ENCODE results near the gene TRIM71.
"Not testable (repeated sequence)": the region's sequence is repeated elsewhere in the genome, so short reads cannot be mapped to it uniquely, and the experiment has no call there.

The TRIM71 gene

GRCh38 chr3:32820430-32820829 is 2.6 kb downstream of the TRIM71 start:
- no peak for DNase-seq

- no peak for DNase-seq
Measured at GRCh38 chr3:32820971-32821685, 3.3 kb downstream of the TRIM71 start.

GRCh38 chr3:32821686-32822296 is 4.0 kb downstream of the TRIM71 start:
- DNase-seq: no peak

- no peak for DNase-seq
Measured at GRCh38 chr3:32822609-32823498, 5.1 kb downstream of the TRIM71 start.

GRCh38 chr3:32823641-32824184 is 5.9 kb downstream of the TRIM71 start:
- not testable (repeated sequence) for DNase-seq

GRCh38 chr3:32825601-32826375 is 8.0 kb downstream of the TRIM71 start:
- no peak for DNase-seq

- DNase-seq: no peak
Measured at GRCh38 chr3:32831062-32831461, 13.3 kb downstream of the TRIM71 start.

GRCh38 chr3:32831791-32832190 is 14.0 kb downstream of the TRIM71 start:
- DNase-seq: no peak

GRCh38 chr3:32832193-32832592 is 14.4 kb downstream of the TRIM71 start:
- no peak for DNase-seq

GRCh38 chr3:32835049-32835371 is 17.2 kb downstream of the TRIM71 start:
- DNase-seq: no peak

GRCh38 chr3:32835961-32836360 is 18.2 kb downstream of the TRIM71 start:
- no peak for DNase-seq

GRCh38 chr3:32836601-32837000 is 18.8 kb downstream of the TRIM71 start:
- DNase-seq: no peak

- no peak for DNase-seq
Measured at GRCh38 chr3:32837366-32837765, 19.6 kb downstream of the TRIM71 start.

- DNase-seq: no peak
Measured at GRCh38 chr3:32837789-32838188, 20.0 kb downstream of the TRIM71 start.

- DNase-seq: no peak
Measured at GRCh38 chr3:32839714-32840085, 21.9 kb downstream of the TRIM71 start.

- DNase-seq: no peak
Measured at GRCh38 chr3:32840086-32840841, 22.5 kb downstream of the TRIM71 start.

GRCh38 chr3:32841341-32841740 is 23.5 kb downstream of the TRIM71 start:
- no peak for DNase-seq

GRCh38 chr3:32841867-32842470 is 24.2 kb downstream of the TRIM71 start:
- DNase-seq: no peak

- no peak for DNase-seq
Measured at GRCh38 chr3:32842531-32842931, 24.7 kb downstream of the TRIM71 start.

GRCh38 chr3:32842987-32843386 is 25.2 kb downstream of the TRIM71 start:
- no peak for DNase-seq

- no peak for DNase-seq
Measured at GRCh38 chr3:32843510-32844321, 25.9 kb downstream of the TRIM71 start.
